ENCODE data around the gene SRGAP3.
A peak's percentile ranks its signal among the peaks of the same experiment; 100 is the strongest.
"Not testable (repeated sequence)": the region's sequence is repeated elsewhere in the genome, so short reads cannot be mapped to it uniquely, and the experiment has no call there.

SRGAP3 gene

DNA sequence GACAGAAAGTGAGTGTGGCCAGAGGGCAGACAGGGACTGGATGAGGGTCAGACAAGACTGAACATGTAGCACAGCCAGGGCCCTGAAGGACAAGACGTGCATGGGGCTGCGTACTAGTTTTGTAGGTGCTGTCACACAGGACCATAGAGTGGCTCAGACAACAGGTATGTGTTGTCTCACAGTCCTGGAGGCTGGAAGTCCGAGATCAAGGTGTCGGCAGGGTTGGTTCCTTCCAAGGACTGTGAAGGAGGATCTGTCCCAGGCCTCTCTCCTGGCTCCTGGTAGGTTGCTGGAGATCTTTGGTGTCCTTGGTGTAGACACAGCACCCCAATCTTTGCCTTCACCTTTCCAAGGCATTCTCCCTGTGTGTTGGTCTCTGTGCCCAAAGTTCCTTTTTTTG is 136.4 kb downstream of the SRGAP3 start:
- no peak for DNase-seq (ENCODE audit: low spot score)

DNA sequence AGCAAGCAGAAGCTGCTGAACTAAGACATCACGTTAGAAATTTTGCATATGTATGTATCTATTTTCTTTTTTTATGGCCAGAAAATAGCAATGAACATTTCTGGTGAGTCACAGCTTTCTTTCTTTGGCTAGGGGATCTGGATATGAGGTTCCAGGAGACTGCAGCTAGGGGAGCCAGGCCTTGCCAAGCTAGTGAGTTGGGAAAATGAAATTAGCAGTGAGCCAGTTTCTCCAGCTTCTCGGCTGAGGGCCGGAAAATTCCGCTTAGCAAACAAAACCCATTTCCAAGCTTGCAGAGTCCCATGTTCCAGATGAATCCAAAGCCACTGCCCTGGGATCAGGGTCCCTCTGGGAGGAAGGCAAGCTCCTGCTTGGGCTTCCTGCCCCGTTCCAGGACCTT is 137.6 kb downstream of the SRGAP3 start:
- DNase-seq (ENCODE audit: low spot score): peak; percentile 51

DNA sequence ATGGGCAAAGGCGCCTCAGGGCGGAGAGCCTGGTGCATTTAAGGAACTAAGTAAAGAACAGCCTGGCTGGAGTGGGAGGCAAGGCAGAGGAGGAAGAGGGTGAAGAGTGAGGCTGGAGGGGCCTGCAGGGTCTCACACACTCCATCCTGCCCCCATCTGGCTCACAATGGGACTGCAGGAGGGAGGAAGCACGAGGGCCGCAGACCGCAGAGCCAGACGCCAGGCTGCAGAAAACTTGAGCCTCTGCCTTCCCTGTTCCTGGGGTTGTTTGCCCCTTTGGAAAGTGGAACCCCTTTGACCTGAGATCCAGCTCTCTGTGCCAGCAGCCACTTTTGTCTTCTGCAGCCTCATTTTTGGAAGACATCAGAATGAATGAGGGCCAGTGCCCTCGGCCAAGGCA is 138.0 kb downstream of the SRGAP3 start:
- DNase-seq (ENCODE audit: low spot score): peak; percentile 33

DNA sequence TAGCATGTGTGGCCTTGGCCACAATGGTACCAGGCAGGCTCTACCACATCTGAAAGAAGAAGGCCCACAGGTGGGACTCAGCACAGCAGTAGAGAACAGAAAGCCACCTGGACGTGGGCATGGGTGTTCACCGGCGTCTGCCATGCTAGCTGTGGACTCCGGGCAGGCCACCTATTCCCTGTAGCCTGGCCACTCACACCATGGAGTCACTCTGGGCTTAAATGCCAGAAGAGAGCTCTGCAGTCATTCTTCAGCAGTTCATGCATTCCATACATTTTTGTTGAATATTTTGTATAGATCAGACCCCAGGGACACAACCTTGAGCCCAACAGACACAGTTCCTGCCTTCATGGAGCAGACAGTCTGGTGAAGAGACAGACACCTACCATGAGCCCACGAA is 138.6 kb downstream of the SRGAP3 start:
- no peak for DNase-seq (ENCODE audit: low spot score)

DNA sequence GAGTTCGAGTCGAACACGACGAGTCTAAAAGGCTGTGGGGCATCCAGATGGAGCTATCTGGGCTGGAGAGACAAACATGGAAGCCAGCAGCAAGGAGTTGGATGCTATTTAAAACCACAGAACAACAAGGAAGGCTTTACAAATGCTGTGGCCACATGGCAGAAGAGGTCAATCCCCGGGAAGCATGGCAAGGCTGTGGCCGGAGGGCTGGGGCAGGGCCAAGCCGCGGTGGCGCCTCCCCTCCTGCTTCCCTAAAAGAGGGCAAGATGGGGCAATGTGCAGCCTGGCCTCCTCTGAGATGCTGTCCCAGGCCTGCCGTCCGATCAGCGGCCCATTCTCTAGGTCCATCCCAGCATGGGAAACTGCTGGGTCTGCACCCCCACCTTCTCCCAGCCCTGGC is 139.1 kb downstream of the SRGAP3 start:
- no peak for DNase-seq (ENCODE audit: low spot score)

DNA sequence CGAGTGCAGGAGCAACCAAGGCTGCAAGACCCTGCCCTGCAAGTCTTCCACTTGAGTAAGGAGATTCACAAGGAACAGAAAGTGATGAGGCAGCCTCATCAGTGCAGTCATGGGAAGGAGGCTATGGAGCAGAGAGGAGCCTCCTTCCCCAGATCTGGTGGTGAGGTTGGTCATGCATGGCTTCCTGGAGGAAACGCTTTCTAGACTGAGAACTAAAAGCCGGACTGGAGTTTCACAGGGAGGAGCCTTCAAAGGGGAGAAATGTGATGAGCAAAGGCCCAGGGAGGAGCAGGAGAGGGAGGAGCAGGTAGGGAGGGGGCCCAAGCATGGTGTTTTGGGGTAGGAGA is 139.9 kb downstream of the SRGAP3 start:
- no peak for DNase-seq (ENCODE audit: low spot score)

DNA sequence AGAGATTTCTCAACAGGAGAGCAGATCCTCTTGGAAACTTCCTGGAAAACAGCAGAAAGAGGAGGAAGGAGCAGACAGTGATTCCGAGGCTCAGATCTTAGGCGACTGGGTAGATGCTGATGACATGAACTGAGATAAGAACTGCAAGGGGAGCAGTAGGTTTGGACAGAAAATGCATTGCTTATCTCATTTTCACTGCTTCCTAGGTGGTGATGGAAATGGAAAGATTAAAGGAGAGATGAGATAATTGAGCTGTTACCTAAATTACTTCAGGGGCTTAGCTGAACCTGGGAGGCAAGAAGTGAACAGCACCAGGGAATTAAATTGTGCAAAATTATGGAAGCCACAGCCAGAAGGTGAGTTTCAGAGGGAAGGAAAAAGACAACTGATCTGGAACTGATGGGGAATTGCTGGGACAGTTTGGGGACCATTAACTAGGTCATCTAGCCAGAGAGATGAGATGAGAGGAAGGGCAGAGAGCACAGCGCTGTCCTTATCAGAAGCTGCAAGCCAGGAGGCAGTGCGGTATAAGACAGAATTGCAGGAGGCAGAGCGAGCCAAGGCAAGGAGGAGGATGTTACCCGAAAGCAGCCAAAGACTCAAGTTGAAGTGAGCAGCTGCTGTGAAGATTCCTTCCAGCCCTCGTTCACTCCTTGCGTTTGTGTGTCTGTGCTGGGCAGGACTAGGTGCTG is 140.4 kb downstream of the SRGAP3 start:
- no peak for DNase-seq (ENCODE audit: low spot score)

DNA sequence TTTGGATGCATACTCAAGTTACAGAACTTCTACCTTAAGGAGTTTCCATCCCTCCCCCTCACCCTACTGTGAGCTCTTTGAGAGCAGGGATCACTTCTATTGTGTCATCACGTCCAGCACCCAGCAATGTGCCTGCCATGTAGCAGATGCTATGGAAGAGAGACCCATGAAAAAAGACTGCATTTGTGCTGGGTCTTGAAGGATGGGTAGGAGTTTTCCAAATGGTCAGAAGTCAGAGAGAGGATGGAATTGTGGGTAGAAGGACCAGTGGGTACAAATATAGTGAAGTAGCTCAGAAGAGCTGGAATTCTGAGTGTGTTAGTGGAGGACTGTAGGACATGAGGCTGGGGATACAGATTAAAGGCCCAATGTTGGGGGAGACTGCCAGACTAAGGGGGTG is 141.7 kb downstream of the SRGAP3 start:
- no peak for DNase-seq (ENCODE audit: low spot score)

DNA sequence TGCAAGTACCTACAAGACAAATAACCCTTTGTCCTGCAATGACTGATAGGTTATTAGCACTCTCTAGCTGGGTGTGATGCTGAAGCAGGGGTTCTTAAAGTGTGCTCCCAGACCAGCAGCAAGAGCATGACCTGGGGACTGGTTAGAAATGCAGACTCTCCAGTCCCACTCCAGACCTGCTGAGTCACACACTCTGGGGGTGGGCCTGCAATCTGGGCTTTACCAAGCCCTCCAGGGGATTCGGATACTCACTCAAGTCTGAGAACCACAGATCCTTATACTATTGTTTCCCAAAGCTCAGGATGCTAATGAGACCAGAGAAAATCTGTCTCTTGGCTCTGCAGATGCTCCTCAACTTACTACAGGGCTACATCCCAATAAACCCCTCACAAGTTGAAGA is 144.0 kb downstream of the SRGAP3 start:
- DNase-seq (ENCODE audit: low spot score): no peak

DNA sequence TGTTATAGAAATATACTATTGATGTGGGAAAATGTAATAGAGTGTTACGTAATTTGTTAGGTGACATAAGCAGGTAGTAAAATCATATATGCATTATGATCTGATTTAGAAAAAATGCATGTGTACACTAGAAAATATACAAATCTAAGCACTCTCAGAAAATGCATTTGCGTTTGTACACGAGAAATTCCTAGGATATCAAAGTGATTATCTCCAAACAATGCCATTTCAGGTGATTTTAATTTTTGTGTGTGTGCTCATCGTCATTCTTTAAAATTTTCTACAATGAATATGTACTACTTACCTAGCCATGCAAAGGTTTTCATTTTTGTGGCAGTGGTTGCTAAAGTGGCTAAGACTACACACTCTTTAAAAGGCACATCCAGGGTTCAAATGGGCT is 145.3 kb downstream of the SRGAP3 start:
- DNase-seq (ENCODE audit: low spot score): no peak

DNA sequence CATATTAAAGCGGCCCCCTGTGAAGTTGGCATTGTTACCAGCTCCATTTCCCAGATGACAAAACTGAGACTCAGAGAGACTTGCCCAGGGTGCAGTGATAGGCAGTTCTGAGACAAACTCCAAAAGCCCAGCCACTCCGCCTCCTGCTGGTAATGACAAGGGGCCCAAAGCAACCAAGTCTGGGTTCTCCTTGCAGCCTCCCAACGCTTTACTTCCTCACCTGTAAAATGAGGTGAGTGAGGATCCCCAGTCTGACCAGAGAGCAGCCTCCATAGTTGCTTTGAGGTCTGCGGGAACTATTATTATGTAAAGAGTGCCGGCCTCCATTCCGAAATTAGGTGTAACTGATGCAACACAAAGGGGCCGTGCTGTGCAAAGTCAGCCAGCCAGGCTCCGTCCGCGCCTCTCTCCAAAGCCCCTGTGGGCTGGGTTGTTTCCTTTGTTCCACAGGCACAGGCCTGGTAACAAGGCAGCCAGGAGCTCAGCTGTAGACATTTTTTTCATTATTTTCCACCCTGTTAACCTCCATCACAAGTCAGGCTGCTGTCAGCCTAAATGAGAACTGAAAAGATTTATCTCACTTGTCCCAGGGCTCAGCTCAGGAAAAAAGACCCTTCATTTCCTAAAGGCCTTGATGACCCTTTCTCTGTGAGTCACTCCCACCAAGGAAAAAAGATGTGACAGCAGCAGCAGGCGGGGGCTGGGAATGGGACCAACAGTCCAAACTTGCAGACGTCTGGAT is 147.0 kb downstream of the SRGAP3 start:
- no peak for DNase-seq (ENCODE audit: low spot score)

DNA sequence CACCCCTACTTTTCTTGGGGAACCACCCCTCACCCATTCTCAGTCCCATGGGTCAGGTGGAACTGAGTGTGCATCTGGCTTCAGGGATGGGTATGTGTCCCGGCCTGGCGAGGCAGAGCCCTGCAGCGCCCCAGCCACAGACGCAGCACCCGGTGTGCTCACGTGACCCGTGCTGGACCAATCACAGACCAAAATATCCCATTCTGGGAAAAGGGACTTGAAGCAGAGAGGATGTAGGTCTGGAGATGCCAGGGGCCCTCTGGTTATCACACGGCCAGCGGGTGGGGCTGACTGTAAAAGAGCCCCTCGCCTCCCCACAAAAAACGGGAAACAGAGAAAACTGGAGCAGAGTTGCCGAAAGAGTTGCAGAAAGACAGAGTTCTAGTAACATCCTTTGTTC is 148.2 kb downstream of the SRGAP3 start:
- peak; percentile 84 for DNase-seq (ENCODE audit: low spot score)

DNA sequence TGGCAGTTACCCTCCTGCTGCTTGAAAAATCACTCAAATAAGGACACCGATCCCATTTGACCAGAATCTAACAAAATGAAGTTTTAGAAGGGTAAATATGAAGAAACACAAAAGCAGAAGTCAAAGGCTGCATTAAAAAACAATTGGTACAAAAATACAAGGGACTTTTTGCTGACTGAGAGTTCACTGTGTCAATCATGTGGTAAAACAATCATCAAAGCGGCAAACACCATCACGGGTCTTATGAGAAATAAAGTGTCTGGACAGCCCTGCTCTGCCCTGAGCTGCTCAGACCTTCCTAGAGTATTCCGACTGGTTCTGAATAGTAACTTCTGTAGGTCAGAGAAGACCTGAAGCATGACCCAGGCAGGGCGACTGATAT is 148.9 kb downstream of the SRGAP3 start:
- peak; percentile 42 for DNase-seq (ENCODE audit: low spot score)

DNA sequence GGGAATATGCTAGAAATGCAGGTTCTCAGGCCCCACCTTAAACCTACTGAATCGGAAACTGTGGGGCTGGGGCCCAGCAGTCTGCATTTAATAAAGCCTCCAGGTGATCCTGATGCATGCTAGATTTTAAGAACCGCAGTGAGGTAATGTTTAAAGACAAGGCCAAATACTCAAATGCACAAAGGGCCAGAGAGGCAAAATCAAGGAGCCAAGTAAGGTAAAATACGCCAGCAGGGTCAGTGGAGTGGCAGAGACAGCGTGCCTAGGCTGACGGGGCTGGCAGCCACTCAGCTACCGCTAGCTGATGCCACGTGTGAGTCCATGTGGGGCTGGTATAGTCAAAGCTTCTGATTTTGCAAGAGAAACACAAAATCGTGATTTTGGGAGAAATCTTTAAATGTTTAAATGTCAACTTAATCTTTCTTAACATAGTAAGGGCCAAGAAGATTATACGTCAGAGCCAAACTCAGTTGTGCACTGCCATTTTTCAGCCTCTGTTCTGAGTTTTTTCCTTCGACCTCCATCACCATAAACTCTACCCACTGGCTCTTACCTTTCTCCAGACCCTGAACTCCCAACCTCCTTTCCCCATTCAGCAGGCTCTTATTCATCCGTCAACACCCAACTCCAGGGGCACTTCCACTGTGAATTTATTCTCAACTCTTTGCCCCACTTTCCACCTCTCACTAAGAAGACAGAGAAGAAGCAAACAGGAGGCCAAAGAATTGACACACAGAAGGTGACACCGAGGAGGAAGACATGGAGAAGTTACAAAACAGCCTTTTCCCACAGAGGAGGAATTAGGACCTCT is 149.5 kb downstream of the SRGAP3 start:
- peak; percentile 51 for DNase-seq (ENCODE audit: low spot score)

DNA sequence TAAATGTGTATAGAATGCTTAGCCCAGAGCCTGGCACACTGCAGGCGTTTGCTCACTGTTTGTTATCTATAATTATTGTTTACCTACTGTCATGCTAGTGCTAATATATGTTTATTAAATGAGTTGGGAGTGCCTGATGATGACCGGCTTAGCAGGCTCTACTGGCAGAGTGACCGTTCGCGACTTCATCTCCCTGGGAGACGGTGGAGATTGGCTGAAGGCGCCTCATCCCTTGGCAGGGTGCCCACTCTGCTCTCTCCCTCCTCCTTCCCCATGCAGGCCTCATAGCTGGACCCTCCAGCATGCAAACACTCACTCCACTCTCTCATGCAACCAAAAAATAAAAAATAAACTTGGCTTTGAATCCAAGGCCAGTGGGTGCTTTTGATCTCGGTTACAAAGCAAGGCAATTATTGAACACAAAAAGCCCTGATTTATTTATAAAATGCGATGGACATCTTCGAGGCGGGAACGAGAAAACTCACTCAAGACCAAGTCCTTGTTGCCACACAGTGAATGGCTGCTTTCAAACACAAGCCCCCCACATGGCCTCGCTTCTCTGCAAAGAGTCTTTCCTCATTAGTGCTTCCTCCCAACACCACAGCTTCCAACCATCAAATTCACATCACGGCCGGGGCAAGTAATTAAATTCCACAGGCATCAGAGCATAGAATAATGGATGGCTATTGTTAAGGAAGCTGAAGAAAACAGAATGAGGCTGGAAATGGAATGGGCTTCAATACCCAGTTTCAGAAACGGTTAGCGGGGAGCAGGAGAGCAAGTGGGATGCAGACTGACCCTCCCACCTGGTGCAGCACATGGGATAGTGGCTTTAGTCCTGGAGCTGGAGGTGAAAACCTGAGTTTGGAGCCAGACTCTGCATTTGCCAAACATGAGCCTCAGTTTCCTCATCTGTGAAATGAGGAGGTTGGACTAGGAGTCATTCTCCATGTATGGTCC is 150.4 kb downstream of the SRGAP3 start:
- DNase-seq (ENCODE audit: low spot score): peak; percentile 85

DNA sequence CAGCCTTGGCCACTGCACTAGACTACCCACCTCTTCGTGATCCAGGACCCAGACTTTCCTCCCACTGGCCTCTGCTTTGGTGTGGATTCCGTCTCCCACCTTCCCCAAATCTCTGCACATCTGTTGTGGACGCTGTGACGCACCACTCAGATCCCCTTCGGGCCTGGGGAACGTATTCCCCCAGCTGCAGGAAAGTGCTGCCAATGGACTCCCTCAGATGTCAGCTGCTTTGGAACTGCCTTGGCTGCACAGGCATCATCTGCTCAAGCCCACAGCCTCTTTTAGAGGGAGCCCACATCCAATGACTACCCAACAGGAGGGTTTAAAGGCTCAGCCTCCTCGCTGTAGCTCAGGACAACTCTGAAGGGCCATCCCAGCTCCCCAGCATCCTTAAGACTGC is 152.0 kb downstream of the SRGAP3 start:
- peak; percentile 40 for DNase-seq (ENCODE audit: low spot score)

DNA sequence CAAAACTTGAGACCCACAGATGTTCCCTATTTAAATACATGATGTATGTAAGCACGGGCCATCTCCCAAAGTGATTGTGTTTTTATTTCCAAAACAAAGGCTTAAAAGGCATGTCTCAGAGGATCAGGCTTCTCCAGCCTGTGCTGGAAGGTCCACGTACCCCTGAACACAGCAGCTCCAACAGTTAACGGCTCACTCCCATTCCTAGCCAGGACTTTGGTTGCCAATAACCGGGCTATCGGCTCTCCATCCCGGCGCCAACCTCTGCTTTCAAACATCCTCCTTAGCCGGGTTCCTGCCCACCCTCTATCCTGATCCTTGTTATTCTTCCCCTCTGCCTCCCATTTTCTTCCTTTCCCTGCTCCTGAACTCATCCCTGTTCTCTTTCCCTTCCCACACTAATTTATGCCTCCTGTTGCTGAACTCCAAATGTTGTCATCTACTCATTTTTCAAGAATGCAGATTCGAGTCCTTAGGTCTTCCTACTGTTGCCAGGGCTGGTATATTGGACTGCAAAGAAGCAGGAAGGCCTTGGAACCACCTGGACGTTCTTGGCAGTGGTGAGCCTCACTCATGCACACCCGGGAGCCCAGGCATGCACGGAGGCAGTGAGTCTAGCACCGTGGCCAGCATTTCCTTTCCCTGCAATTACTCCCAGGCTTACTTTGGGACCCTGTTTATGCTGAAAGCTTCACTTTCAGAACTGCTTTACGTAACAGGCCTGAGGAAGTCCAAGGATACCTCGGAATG is 157.8 kb downstream of the SRGAP3 start:
- no peak for DNase-seq (ENCODE audit: low spot score)

DNA sequence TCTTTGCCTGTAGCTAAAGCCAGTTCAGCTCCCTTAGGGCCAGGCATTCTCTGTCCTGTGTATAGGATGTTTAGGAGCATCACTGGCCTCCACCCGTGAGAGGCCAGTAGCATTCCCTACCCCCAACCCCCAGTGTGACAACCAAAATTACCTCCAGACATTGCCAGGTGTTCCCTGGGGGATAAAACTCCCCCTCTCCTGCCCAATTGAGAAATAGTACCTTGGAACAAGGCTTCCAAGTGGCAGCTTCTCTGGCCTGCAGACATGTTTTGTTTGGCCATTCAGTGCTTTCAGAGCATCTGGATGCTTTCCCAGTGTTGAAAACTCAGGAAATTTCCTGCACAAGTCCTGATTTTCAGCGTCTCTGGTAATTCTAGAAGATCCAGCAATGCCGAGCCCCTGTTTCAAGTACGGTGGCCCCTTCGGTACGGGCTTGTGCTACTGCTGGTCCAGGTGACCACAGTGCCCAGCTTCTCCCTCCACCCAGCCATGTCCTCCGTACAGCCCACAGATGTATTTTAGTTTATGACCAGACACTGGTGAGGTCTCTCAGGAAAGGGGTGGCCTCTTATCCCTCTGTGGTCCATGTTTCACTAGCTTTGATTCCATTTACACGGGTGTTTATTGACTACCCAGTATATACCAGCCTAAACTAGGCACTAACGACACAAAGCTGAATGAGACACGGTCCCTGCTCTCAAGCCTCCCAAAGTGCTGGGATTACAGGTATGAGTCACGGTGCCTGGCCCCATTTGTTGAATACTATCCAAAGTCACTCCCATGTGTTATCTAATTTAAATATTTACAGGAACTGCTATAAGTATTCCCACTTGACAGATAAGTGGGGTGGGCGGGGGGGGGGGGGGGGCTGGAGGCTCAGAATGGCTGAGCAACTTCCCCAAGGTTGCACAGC is 160.7 kb downstream of the SRGAP3 start:
- DNase-seq (ENCODE audit: low spot score): peak; percentile 64

DNA sequence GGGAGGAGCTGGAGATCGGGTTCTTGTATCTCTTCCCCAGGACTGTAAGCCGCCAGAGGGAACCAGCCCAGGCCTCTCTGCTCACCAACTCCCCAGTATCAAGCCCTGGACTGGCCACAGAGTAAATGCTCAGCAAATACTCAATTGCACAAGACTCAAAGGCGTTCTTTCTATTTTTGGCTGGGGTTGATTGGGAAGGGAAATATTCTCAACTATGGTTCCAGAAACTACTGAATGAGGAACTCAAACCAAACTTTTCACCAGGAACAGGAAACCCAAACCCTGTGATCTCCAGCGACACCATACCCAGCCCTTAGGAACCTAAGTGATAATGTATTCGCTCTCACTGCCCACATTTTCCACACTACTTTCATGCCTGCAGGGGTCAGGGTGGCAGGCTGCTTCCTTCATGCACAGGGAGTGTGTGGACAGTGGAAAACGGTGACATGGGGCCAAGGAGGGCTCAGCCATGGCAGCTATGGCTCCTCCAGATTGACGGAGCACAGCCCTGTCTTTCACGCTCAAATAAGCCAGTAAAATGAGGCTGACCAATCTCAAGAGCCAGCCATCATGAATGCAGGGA is 161.5 kb downstream of the SRGAP3 start:
- peak; percentile 69 for DNase-seq (ENCODE audit: low spot score)

DNA sequence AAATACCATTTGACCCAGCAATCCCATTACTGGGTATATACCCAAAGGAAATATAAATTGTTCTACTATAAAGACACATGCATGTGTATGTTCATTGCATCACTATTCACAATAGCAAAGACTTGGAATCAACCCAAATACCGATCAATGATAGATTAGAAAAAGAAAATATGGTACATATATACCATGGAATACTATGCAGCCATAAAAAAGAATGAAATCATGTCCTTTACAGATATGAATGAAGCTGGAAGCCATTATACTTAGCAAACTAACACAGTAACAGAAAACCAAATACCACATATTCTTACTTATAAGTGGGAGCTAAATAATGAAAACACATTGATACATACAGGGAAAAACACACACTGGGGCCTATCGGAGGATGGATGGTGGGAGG is 164.0 kb downstream of the SRGAP3 start:
- not testable (repeated sequence) for DNase-seq (ENCODE audit: low spot score)

Measured in globus pallidus (tissue), 1 donor.